ENCODE data around the gene CLDN11.

CLDN11 gene

GRCh38 chr3:170438836-170439235 is 20.2 kb downstream of the CLDN11 start:
- peaks cover 34% of the 10 kb centered on the region for H3K27me3 Mint-ChIP-seq
- H3K36me3 Mint-ChIP-seq (ENCODE audit: low read depth) = no peaks in the 10 kb centered on the region
- H3K27ac Mint-ChIP-seq = no peak overlapping the region
- no peak overlapping the region for H3K4me3 Mint-ChIP-seq
- no peaks in the 10 kb centered on the region for H3K9me3 Mint-ChIP-seq
- peaks cover 14% of the 10 kb centered on the region for H3K4me1 Mint-ChIP-seq (ENCODE audit: low read depth)
- DNase-seq = no peak

- no peak for DNase-seq
- no peaks in the 10 kb centered on the region for H3K36me3 Mint-ChIP-seq (ENCODE audit: low read depth)
- no peak overlapping the region for H3K4me3 Mint-ChIP-seq
- H3K4me1 Mint-ChIP-seq (ENCODE audit: low read depth) = peaks cover 14% of the 10 kb centered on the region
- H3K27me3 Mint-ChIP-seq = peaks cover 37% of the 10 kb centered on the region
- H3K9me3 Mint-ChIP-seq = no peaks in the 10 kb centered on the region
- H3K27ac Mint-ChIP-seq = no peak overlapping the region
These were observed 21.7 kb downstream of the CLDN11 start for GRCh38 chr3:170440344-170440743.

DNA sequence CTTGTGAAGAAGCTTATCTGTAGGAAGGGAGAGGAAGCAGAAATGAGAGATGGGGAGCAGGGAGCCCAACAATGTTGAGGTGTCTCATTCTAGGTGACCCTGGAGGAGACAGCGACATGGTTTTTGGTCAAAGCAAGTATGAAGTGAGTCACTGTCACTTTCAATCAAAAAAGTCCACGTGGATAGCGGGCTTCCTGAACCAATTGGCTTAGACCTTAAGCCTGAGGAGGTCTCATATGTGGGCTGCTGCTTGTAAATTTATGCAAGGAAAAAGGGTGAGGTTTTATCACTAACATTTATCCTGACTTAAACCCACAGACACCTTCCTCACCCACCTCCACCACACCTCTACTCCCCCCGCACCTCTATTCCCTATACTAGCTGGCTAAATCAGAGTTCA is 22.7 kb downstream of the CLDN11 start:
- DNase-seq = no peak
- Mint-ChIP-seq H3K4me3 (no peak overlapping the region), H3K9me3 (no peaks in the 10 kb centered on the region), H3K27me3 (peaks cover 37% of the 10 kb centered on the region), H3K4me1 (ENCODE audit: low read depth) (peaks cover 14% of the 10 kb centered on the region), H3K27ac (no peak overlapping the region), H3K36me3 (ENCODE audit: low read depth) (no peaks in the 10 kb centered on the region)

DNA sequence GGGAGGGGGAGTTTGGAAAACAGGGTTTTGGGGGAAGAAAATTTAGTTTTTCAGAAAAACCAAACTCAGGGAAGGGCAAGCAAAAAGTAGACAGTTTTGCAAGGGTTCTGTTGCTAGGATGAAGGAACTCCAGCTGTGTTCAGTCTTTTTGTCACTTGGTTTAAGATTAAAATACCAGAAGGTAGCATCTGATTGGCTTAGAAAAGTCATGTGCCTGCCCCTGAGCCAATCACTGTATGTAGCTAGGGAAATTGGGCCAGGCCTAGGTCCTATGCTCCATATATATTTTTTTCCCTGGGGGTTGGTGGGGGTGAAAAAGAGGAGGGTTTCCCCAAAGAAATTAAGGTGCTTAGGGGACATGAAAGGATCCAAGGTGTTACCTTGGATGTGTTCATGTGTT is 24.3 kb downstream of the CLDN11 start:
- H3K27ac Mint-ChIP-seq = no peak overlapping the region
- DNase-seq = no peak
- H3K9me3 Mint-ChIP-seq = no peaks in the 10 kb centered on the region
- no peaks in the 10 kb centered on the region for H3K36me3 Mint-ChIP-seq (ENCODE audit: low read depth)
- peaks cover 33% of the 10 kb centered on the region for H3K27me3 Mint-ChIP-seq
- peaks cover 5% of the 10 kb centered on the region for H3K4me1 Mint-ChIP-seq (ENCODE audit: low read depth)
- no peak overlapping the region for H3K4me3 Mint-ChIP-seq

DNA sequence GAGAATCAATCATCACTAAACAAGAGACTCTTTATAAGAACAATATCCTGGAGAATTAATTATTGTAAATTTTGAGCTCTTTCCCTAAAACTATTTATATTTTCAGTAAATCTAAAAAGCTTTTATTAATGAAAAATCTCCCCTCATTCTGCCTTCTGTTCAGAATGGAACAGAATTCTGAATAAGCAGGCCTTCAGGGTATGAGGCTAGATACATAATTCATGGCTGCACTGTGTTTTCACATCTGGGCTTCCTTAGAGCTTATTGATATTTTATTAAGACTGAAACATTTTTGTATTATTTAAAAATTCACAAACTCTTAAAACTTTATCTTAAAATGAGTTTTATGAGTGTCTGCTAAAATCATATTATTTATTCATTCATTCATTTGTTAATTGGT is 24.8 kb downstream of the CLDN11 start:
- peaks cover 5% of the 10 kb centered on the region for H3K4me1 Mint-ChIP-seq (ENCODE audit: low read depth)
- no peak overlapping the region for H3K4me3 Mint-ChIP-seq
- peaks cover 33% of the 10 kb centered on the region for H3K27me3 Mint-ChIP-seq
- no peaks in the 10 kb centered on the region for H3K36me3 Mint-ChIP-seq (ENCODE audit: low read depth)
- no peaks in the 10 kb centered on the region for H3K9me3 Mint-ChIP-seq
- H3K27ac Mint-ChIP-seq = no peak overlapping the region
- no peak for DNase-seq

- Mint-ChIP-seq H3K36me3 (ENCODE audit: low read depth) (no peaks in the 10 kb centered on the region), H3K27ac (no peak overlapping the region), H3K4me3 (no peak overlapping the region), H3K27me3 (peaks cover 3% of the 10 kb centered on the region), H3K4me1 (ENCODE audit: low read depth) (no peaks in the 10 kb centered on the region), H3K9me3 (no peaks in the 10 kb centered on the region)
- no peak for DNase-seq
These were observed 29.9 kb downstream of the CLDN11 start for GRCh38 chr3:170448584-170448983.

DNA sequence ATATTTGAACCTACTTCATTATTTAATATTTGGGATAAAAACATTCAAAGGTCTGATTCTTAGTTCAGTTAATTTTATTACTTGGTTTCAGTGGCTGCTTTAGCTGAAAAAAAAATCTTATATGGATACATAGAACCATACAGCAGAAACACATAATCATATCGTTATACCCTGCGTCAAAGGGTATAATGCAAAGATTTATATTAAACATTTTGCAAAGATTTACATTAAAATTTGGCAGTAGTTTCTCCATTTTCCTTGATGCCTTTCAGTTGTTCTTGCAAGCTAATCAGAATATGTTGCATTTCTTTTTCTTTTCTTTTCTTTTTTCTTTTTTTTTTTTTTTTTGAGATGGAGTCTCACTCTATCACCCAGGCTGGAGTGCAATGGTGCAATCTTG is 31.4 kb downstream of the CLDN11 start:
- Mint-ChIP-seq H3K4me3 (no peak overlapping the region), H3K4me1 (ENCODE audit: low read depth) (no peaks in the 10 kb centered on the region), H3K27me3 (no peaks in the 10 kb centered on the region), H3K36me3 (ENCODE audit: low read depth) (no peaks in the 10 kb centered on the region), H3K27ac (no peak overlapping the region), H3K9me3 (no peaks in the 10 kb centered on the region)
- no peak for DNase-seq

GRCh38 chr3:170454509-170454908 is 35.8 kb downstream of the CLDN11 start:
- no peaks in the 10 kb centered on the region for H3K4me1 Mint-ChIP-seq (ENCODE audit: low read depth)
- H3K4me3 Mint-ChIP-seq = no peak overlapping the region
- H3K36me3 Mint-ChIP-seq (ENCODE audit: low read depth) = no peaks in the 10 kb centered on the region
- no peak overlapping the region for H3K27ac Mint-ChIP-seq
- H3K9me3 Mint-ChIP-seq = no peaks in the 10 kb centered on the region
- H3K27me3 Mint-ChIP-seq = peaks cover 22% of the 10 kb centered on the region
- no peak for DNase-seq

GRCh38 chr3:170458285-170458684 is 39.6 kb downstream of the CLDN11 start:
- no peak overlapping the region for H3K27ac Mint-ChIP-seq
- no peak for DNase-seq
- peaks cover 41% of the 10 kb centered on the region for H3K27me3 Mint-ChIP-seq
- H3K4me1 Mint-ChIP-seq (ENCODE audit: low read depth) = no peaks in the 10 kb centered on the region
- no peaks in the 10 kb centered on the region for H3K9me3 Mint-ChIP-seq
- H3K4me3 Mint-ChIP-seq = no peak overlapping the region
- H3K36me3 Mint-ChIP-seq (ENCODE audit: low read depth) = no peaks in the 10 kb centered on the region

GRCh38 chr3:170463011-170463410 is 44.3 kb downstream of the CLDN11 start:
- Mint-ChIP-seq H3K36me3 (ENCODE audit: low read depth) (no peaks in the 10 kb centered on the region), H3K9me3 (no peaks in the 10 kb centered on the region), H3K4me3 (no peak overlapping the region), H3K27me3 (peaks cover 32% of the 10 kb centered on the region), H3K27ac (no peak overlapping the region), H3K4me1 (ENCODE audit: low read depth) (no peaks in the 10 kb centered on the region)
- no peak for DNase-seq

DNA sequence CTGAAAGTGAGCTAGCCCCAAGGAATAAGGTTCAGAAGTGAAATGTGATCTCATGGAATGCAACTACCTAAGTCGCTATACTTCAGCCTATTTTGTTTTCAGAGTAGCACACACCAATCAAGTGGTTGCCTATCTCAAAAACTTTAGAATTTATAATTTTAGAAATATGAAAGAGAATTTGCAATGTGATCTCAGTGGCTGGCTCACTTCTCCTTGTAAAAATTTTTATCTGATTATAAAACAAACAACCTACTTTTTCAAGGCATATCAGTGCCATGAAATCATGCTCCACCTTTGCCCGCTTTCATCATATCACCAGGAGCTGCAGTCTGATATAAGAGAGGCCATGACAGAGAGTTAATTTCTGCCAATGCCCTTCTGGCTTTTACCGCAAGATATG is 47.3 kb downstream of the CLDN11 start:
- Mint-ChIP-seq H3K27me3 (peaks cover 43% of the 10 kb centered on the region), H3K36me3 (ENCODE audit: low read depth) (no peaks in the 10 kb centered on the region), H3K9me3 (no peaks in the 10 kb centered on the region), H3K4me1 (ENCODE audit: low read depth) (peaks cover 6% of the 10 kb centered on the region), H3K27ac (no peak overlapping the region), H3K4me3 (no peak overlapping the region)
- no peak for DNase-seq

DNA sequence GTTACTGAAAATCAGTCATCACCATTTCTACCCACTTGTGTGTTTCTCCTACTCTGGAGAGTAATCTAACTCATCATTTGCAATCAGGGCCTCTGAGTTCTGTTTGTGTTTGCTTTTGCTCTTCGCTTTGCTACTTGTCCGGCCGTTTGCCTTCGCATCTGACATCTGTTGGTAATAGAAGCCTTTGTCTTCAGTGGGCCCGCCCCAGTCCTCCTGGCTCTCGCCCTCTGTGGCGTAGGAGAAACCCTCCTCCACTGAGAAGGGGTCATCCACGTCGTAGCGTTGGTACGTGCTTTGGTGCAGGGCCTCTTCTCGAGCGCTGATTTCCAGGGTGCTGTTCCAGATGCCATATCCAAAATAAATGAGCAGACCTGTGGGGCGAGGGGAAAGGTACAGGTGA is 48.3 kb downstream of the CLDN11 start:
- Mint-ChIP-seq H3K4me3 (no peak overlapping the region), H3K27ac (no peak overlapping the region), H3K9me3 (no peaks in the 10 kb centered on the region)

GRCh38 chr3:170467571-170468147 is 49.0 kb downstream of the CLDN11 start:
- H3K36me3 Mint-ChIP-seq (ENCODE audit: low read depth) = no peaks in the 10 kb centered on the region
- no peak for DNase-seq
- H3K9me3 Mint-ChIP-seq = no peaks in the 10 kb centered on the region
- no peak overlapping the region for H3K27ac Mint-ChIP-seq
- H3K27me3 Mint-ChIP-seq = peaks cover 44% of the 10 kb centered on the region
- peaks cover 6% of the 10 kb centered on the region for H3K4me1 Mint-ChIP-seq (ENCODE audit: low read depth)
- no peak overlapping the region for H3K4me3 Mint-ChIP-seq

More for the DNA sequence above, 48.3 kb downstream of the CLDN11 start:
- no peak for DNase-seq
- H3K4me1 Mint-ChIP-seq (ENCODE audit: low read depth) = peaks cover 6% of the 10 kb centered on the region
- H3K27me3 Mint-ChIP-seq = peaks cover 46% of the 10 kb centered on the region
- H3K36me3 Mint-ChIP-seq (ENCODE audit: low read depth) = no peaks in the 10 kb centered on the region

DNA sequence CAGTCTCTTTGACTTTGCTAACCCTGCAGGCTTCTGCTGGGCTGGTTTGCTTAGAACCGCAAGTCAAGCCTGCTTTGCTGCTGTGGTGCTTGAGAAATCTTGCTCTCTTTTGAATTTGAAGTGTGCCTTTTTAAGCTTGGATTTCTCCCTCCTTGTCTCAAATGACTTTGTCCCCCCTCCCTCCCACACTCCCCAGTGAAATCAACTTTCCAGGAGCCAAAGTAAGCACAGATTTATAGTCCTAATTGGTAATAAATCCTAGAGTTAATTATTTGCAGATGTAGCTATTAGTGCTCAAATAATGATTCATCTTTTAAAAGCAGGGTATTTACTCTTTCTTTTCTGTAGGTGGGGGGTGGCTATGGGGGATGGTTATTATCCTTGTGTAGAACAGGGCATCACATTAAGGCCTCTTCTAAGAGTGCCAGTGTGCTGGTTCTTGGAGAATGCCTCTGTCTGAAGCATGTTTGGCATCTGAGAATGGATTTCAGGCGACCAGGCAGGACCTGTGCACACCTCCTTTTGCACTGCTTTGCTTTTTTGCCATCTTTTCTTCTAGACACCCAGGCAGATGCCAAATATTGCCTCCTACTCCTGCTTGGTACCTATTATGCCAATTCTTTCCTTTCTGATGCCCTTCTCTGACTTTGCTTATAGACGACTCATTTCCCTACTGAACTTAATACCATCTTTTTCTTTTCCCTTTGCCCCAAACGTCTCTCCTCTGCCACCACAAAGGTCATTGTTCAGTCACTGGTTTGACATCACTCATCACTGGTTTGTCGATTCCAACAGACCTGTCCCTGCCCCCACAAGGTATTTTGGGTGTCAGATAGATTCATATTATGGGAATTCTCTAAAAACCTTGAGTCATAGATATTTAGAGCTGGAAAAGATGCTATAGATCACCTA is 50.7 kb downstream of the CLDN11 start:
- peaks cover 6% of the 10 kb centered on the region for H3K4me1 Mint-ChIP-seq (ENCODE audit: low read depth)
- no peaks in the 10 kb centered on the region for H3K36me3 Mint-ChIP-seq (ENCODE audit: low read depth)

More for the DNA sequence above, 50.7 kb downstream of the CLDN11 start:
- DNase-seq = no peak
- Mint-ChIP-seq H3K9me3 (no peaks in the 10 kb centered on the region), H3K27me3 (peaks cover 54% of the 10 kb centered on the region), H3K27ac (no peak overlapping the region), H3K4me3 (no peak overlapping the region)
